Adipocyte (in vitro differentiated cells): ENCODE results near the gene UMODL1.

ENCODE experiments used
- DNase-seq: peaks from one replicate; pipeline ENCODE4 v3.0.0-alpha.2; 2015; ENCODE audit warnings: low read depth
- H3K27me3 ChIP-seq: replicated peaks from 2 replicates; pipeline ENCODE4 v1.7.0; 2013; ENCODE audit warnings: mild to moderate bottlenecking, low read length, moderate library complexity; ENCODE audit not compliant: control insufficient read depth, insufficient read depth
- H3K36me3 ChIP-seq: 2 replicates; pipeline ENCODE4 v1.7.0; 2013; ENCODE audit warnings: low read length, mild to moderate bottlenecking, moderate library complexity; ENCODE audit not compliant: control insufficient read depth, insufficient read depth, severe bottlenecking
- H3K4me1 ChIP-seq: 2 replicates; pipeline ENCODE4 v1.7.0; 2013; ENCODE audit warnings: mild to moderate bottlenecking, low read length, moderate library complexity; ENCODE audit not compliant: control insufficient read depth, insufficient read depth
- H3K4me3 ChIP-seq: 2 replicates; pipeline ENCODE4 v1.7.0; 2013; ENCODE audit warnings: mild to moderate bottlenecking, low read length, moderate library complexity
- H3K9ac ChIP-seq: 2 replicates; pipeline ENCODE4 v1.7.0; 2013; ENCODE audit warnings: mild to moderate bottlenecking, low read length, moderate library complexity
- H3K9me3 ChIP-seq: 2 replicates; pipeline ENCODE4 v1.7.0; 2013; ENCODE audit warnings: mild to moderate bottlenecking, low read length, moderate library complexity; ENCODE audit not compliant: control insufficient read depth

The UMODL1 gene

GRCh38 chr21:42084079-42084478 lies 13.0 kb downstream of the UMODL1 start:
- no peak for DNase-seq
- peaks cover 38% of the 10 kb centered on the region for H3K4me1 ChIP-seq
- H3K9ac ChIP-seq: no peak overlapping the region
- H3K4me3 ChIP-seq: no peak overlapping the region
- no peaks in the 10 kb centered on the region for H3K9me3 ChIP-seq
- no peaks in the 10 kb centered on the region for H3K36me3 ChIP-seq
- H3K27me3 ChIP-seq: no peaks in the 10 kb centered on the region

- H3K4me1 ChIP-seq: peaks cover 36% of the 10 kb centered on the region
- no peak overlapping the region for H3K4me3 ChIP-seq
- DNase-seq: no peak
- no peaks in the 10 kb centered on the region for H3K27me3 ChIP-seq
- no peak overlapping the region for H3K9ac ChIP-seq
- no peaks in the 10 kb centered on the region for H3K36me3 ChIP-seq
- no peaks in the 10 kb centered on the region for H3K9me3 ChIP-seq
These were observed 14.3 kb downstream of the UMODL1 start for GRCh38 chr21:42085246-42086077.

- no peaks in the 10 kb centered on the region for H3K36me3 ChIP-seq
- H3K9me3 ChIP-seq: no peaks in the 10 kb centered on the region
- no peak for DNase-seq
- H3K4me1 ChIP-seq: peaks cover 20% of the 10 kb centered on the region
- peaks cover 12% of the 10 kb centered on the region for H3K27me3 ChIP-seq
- H3K4me3 ChIP-seq: no peak overlapping the region
- no peak overlapping the region for H3K9ac ChIP-seq
These were observed 15.9 kb downstream of the UMODL1 start for GRCh38 chr21:42086969-42087368.

- no peak for DNase-seq
These were observed 17.0 kb downstream of the UMODL1 start for GRCh38 chr21:42088148-42088547.

GRCh38 chr21:42088658-42089057 lies 17.5 kb downstream of the UMODL1 start:
- no peak for DNase-seq
- H3K9me3 ChIP-seq: no peaks in the 10 kb centered on the region
- H3K4me1 ChIP-seq: peaks cover 13% of the 10 kb centered on the region

More at GRCh38 chr21:42088148-42088547, 17.0 kb downstream of the UMODL1 start:
- Histone ChIP-seq H3K4me1 (peaks cover 13% of the 10 kb centered on the region), H3K4me3 (no peak overlapping the region), H3K9me3 (no peaks in the 10 kb centered on the region), H3K36me3 (no peaks in the 10 kb centered on the region), H3K9ac (no peak overlapping the region), H3K27me3 (peaks cover 21% of the 10 kb centered on the region)

GRCh38 chr21:42089093-42089631 lies 18.0 kb downstream of the UMODL1 start:
- Histone ChIP-seq H3K9me3 (no peaks in the 10 kb centered on the region), H3K9ac (no peak overlapping the region), H3K4me3 (no peak overlapping the region), H3K27me3 (peaks cover 21% of the 10 kb centered on the region), H3K36me3 (no peaks in the 10 kb centered on the region), H3K4me1 (peaks cover 17% of the 10 kb centered on the region)
- DNase-seq: no peak

More at GRCh38 chr21:42088658-42089057, 17.5 kb downstream of the UMODL1 start:
- Histone ChIP-seq H3K27me3 (peaks cover 21% of the 10 kb centered on the region), H3K4me3 (no peak overlapping the region), H3K36me3 (no peaks in the 10 kb centered on the region), H3K9ac (no peak overlapping the region)

GRCh38 chr21:42089665-42090310 lies 18.7 kb downstream of the UMODL1 start:
- H3K36me3 ChIP-seq: no peaks in the 10 kb centered on the region
- peaks cover 4% of the 10 kb centered on the region for H3K9me3 ChIP-seq
- no peak overlapping the region for H3K4me3 ChIP-seq
- H3K9ac ChIP-seq: no peak overlapping the region
- H3K4me1 ChIP-seq: peaks cover 19% of the 10 kb centered on the region
- peaks cover 21% of the 10 kb centered on the region for H3K27me3 ChIP-seq
- no peak for DNase-seq

GRCh38 chr21:42091899-42092508 lies 20.9 kb downstream of the UMODL1 start:
- peaks cover 7% of the 10 kb centered on the region for H3K9me3 ChIP-seq
- H3K9ac ChIP-seq: no peak overlapping the region
- no peak overlapping the region for H3K4me3 ChIP-seq
- DNase-seq: no peak
- no peaks in the 10 kb centered on the region for H3K36me3 ChIP-seq
- peaks cover 21% of the 10 kb centered on the region for H3K27me3 ChIP-seq
- H3K4me1 ChIP-seq: peaks cover 22% of the 10 kb centered on the region

GRCh38 chr21:42092771-42093170 lies 21.7 kb downstream of the UMODL1 start:
- peaks cover 30% of the 10 kb centered on the region for H3K4me1 ChIP-seq
- no peak overlapping the region for H3K9ac ChIP-seq
- H3K36me3 ChIP-seq: no peaks in the 10 kb centered on the region
- no peak for DNase-seq
- peaks cover 7% of the 10 kb centered on the region for H3K9me3 ChIP-seq
- peaks cover 21% of the 10 kb centered on the region for H3K27me3 ChIP-seq
- H3K4me3 ChIP-seq: no peak overlapping the region

- Histone ChIP-seq H3K4me1 (peaks cover 34% of the 10 kb centered on the region), H3K9ac (no peak overlapping the region), H3K27me3 (peaks cover 21% of the 10 kb centered on the region), H3K36me3 (no peaks in the 10 kb centered on the region), H3K4me3 (no peak overlapping the region), H3K9me3 (peaks cover 7% of the 10 kb centered on the region)
- no peak for DNase-seq
These were observed 22.1 kb downstream of the UMODL1 start for GRCh38 chr21:42093186-42093585.

GRCh38 chr21:42093991-42094421 lies 22.9 kb downstream of the UMODL1 start:
- Histone ChIP-seq H3K36me3 (no peaks in the 10 kb centered on the region), H3K4me1 (peaks cover 30% of the 10 kb centered on the region), H3K4me3 (no peak overlapping the region), H3K9me3 (peaks cover 7% of the 10 kb centered on the region), H3K27me3 (peaks cover 21% of the 10 kb centered on the region), H3K9ac (no peak overlapping the region)
- DNase-seq: peak; percentile 87
